ENCODE data around the gene SHANK1.

The SHANK1 gene

DNA sequence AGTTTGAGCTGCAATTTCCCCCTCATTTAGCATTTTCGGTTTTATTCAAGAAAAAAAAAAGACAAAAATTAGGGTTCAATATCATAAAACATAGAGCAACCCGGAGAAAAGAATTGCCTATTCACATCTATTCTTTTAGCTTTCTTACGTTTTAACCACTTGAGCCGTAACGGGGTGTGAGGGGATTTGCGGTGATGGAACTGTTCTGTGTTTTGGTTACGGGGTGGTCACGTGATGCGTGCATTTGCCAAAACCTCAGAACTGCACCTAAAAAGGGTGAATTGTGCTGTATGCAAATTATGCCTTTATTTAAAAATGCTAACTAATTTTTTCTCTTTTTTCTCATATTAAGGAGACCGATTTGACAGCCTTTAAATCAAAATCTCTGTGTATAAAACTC, 25.6 kb upstream of the SHANK1 start:
- Histone ChIP-seq H3K4me2 (ENCODE audit: low read depth, low read length, poor library complexity, severe bottlenecking) (no peak overlapping the region), H3K9ac (ENCODE audit: low read length) (no peak overlapping the region), H3K79me2 (ENCODE audit: insufficient read depth, low read length) (no peaks in the 10 kb centered on the region), H3K36me3 (ENCODE audit: low read length) (no peaks in the 10 kb centered on the region), H3K4me3 (ENCODE audit: insufficient read depth, low read length, poor library complexity, severe bottlenecking) (no peak overlapping the region), H3K9me2 (replicated peaks; ENCODE audit: insufficient read depth, low read length) (no peaks in the 10 kb centered on the region), H3K27me3 (ENCODE audit: low read length) (no peaks in the 10 kb centered on the region), H2AFZ (ENCODE audit: low read depth, low read length, severe bottlenecking) (no peak overlapping the region), H4K20me1 (ENCODE audit: low read depth, low read length) (no peaks in the 10 kb centered on the region), H3K27ac (ENCODE audit: low read depth, low read length) (no peak overlapping the region), H3F3A (ENCODE audit: insufficient read depth) (no peaks in the 10 kb centered on the region), H3K9me3 (ENCODE audit: insufficient read depth, low read length) (no peaks in the 10 kb centered on the region)
- TF ChIP-seq, protein P1, sequence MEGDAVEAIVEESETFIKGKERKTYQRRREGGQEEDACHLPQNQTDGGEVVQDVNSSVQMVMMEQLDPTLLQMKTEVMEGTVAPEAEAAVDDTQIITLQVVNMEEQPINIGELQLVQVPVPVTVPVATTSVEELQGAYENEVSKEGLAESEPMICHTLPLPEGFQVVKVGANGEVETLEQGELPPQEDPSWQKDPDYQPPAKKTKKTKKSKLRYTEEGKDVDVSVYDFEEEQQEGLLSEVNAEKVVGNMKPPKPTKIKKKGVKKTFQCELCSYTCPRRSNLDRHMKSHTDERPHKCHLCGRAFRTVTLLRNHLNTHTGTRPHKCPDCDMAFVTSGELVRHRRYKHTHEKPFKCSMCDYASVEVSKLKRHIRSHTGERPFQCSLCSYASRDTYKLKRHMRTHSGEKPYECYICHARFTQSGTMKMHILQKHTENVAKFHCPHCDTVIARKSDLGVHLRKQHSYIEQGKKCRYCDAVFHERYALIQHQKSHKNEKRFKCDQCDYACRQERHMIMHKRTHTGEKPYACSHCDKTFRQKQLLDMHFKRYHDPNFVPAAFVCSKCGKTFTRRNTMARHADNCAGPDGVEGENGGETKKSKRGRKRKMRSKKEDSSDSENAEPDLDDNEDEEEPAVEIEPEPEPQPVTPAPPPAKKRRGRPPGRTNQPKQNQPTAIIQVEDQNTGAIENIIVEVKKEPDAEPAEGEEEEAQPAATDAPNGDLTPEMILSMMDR (IDR thresholded peaks at IDR 0.05; ENCODE audit: insufficient read depth, low read length, poor library complexity, severe bottlenecking): no peak
- TF ChIP-seq EZH2phosphoT487 (conservative IDR thresholded peaks at IDR 0.05; ENCODE audit: low read length): no peak

DNA sequence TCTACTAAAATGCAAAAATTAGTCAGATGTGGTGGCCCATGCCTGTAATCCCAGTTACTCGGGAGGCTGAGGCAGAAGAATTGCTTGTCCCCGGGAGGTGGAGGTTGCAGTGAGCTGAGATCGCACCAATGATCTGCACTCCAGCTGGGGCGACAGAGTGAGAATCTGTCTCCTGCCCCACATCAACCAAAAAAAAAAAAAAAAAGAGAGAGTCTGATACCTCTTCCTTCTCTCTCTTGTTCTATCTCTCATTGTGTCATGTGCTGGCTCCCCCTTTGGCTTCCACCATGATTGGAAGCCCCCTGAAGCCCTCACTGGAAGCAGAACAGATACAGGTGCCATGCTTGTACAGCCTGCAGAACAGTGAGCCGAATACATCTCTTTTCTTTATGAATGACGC, 23.9 kb upstream of the SHANK1 start:
- Histone ChIP-seq H3K27ac (ENCODE audit: low read depth, low read length) (no peak overlapping the region), H3K9me3 (ENCODE audit: insufficient read depth, low read length) (no peaks in the 10 kb centered on the region), H3K9me2 (replicated peaks; ENCODE audit: insufficient read depth, low read length) (no peaks in the 10 kb centered on the region), H3F3A (ENCODE audit: insufficient read depth) (no peaks in the 10 kb centered on the region), H3K27me3 (ENCODE audit: low read length) (no peaks in the 10 kb centered on the region), H3K79me2 (ENCODE audit: insufficient read depth, low read length) (no peaks in the 10 kb centered on the region), H3K36me3 (ENCODE audit: low read length) (no peaks in the 10 kb centered on the region), H3K9ac (ENCODE audit: low read length) (no peak overlapping the region), H3K4me3 (ENCODE audit: insufficient read depth, low read length, poor library complexity, severe bottlenecking) (no peak overlapping the region), H4K20me1 (ENCODE audit: low read depth, low read length) (no peaks in the 10 kb centered on the region), H3K4me2 (ENCODE audit: low read depth, low read length, poor library complexity, severe bottlenecking) (no peak overlapping the region), H2AFZ (ENCODE audit: low read depth, low read length, severe bottlenecking) (no peak overlapping the region)
- TF ChIP-seq, protein P1 (IDR thresholded peaks at IDR 0.05; ENCODE audit: insufficient read depth, low read length, poor library complexity, severe bottlenecking): no peak
- no peak for TF ChIP-seq EZH2phosphoT487 (conservative IDR thresholded peaks at IDR 0.05; ENCODE audit: low read length)

DNA sequence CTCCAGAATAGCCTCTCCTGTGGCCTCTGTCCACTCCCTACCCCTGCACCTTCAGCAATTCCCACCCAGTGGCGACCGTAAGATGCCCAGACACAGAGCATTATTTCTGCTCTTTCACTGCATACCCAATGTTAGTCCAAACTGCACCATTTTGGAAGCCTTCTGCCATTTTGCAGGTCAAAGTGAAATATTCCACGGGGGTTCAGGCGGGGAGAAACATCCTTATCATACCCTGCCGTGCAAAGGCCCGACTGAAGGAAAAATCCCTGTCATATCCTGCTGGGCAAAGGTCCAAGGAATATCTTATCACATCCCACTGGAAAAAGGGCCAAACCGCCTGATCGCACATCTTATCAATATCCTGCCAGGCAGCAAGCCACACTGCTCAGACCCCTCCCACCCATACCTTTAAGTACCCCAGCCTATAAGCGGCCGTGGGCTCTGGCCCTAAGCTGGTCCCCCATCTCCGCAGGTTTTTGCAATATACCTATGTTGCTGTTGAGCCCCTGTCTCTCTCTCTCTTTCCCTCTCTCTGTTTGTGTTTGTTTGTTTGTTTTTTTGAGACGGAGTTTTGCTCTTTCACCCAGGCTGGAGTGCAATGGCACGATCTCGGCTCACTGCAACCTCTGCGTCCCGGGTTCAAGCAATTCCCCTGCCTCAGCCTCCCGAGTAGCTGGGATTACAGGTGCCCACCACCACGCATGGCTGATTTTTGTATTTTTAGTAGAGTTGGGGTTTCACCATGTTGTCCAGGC, 21.8 kb upstream of the SHANK1 start:
- no peaks in the 10 kb centered on the region for H3K36me3 ChIP-seq (ENCODE audit: low read length)
- H4K20me1 ChIP-seq (ENCODE audit: low read depth, low read length): no peaks in the 10 kb centered on the region
- H3K9me2 ChIP-seq (replicated peaks; ENCODE audit: insufficient read depth, low read length): no peaks in the 10 kb centered on the region
- no peaks in the 10 kb centered on the region for H3F3A ChIP-seq (ENCODE audit: insufficient read depth)
- H3K4me2 ChIP-seq (ENCODE audit: low read depth, low read length, poor library complexity, severe bottlenecking): no peak overlapping the region
- no peak overlapping the region for H3K9ac ChIP-seq (ENCODE audit: low read length)
- no peak overlapping the region for H2AFZ ChIP-seq (ENCODE audit: low read depth, low read length, severe bottlenecking)
- no peaks in the 10 kb centered on the region for H3K79me2 ChIP-seq (ENCODE audit: insufficient read depth, low read length)
- no peaks in the 10 kb centered on the region for H3K27me3 ChIP-seq (ENCODE audit: low read length)
- H3K9me3 ChIP-seq (ENCODE audit: insufficient read depth, low read length): no peaks in the 10 kb centered on the region
- no peak overlapping the region for H3K27ac ChIP-seq (ENCODE audit: low read depth, low read length)
- no peak overlapping the region for H3K4me3 ChIP-seq (ENCODE audit: insufficient read depth, low read length, poor library complexity, severe bottlenecking)
- no peak for TF ChIP-seq EZH2phosphoT487 (conservative IDR thresholded peaks at IDR 0.05; ENCODE audit: low read length)
- TF ChIP-seq, protein P1 (IDR thresholded peaks at IDR 0.05; ENCODE audit: insufficient read depth, low read length, poor library complexity, severe bottlenecking): no peak

Data from SU-DHL-6 (cell line).